Gastroesophageal sphincter (tissue), 3 donors: ENCODE data around the gene MYLK4.

Experiments used
- EP300 ChIP-seq: sonication (generic); formaldehyde crosslinking; IDR thresholded peaks from one replicate; pipeline ENCODE4 v1.6.1; 2017; ENCODE audit warnings: antibody characterized with exemption, mild to moderate bottlenecking
- POLR2A ChIP-seq, 2 donors: fragments of 450-650 bp; IDR thresholded peaks; one replicate each; pipeline ENCODE4 v1.6.1; 2017; ENCODE audit warnings: antibody characterized with exemption in 2 of 2, mild to moderate bottlenecking in 2 of 2, moderate library complexity in 1 of 2
- TF ChIP-seq, protein P1 (sequence below), 4 experiments: fragments of 200-600 bp in 2 of 4; fragments of 450-650 bp in 2 of 4; sonication (generic) in 1 of 4; IDR thresholded peaks; one replicate each; pipeline ENCODE4 v1.5.1; 2017 to 2019; ENCODE audit warnings: antibody characterized with exemption in 4 of 4, mild to moderate bottlenecking in 2 of 4, moderate library complexity in 2 of 4

DNA sequence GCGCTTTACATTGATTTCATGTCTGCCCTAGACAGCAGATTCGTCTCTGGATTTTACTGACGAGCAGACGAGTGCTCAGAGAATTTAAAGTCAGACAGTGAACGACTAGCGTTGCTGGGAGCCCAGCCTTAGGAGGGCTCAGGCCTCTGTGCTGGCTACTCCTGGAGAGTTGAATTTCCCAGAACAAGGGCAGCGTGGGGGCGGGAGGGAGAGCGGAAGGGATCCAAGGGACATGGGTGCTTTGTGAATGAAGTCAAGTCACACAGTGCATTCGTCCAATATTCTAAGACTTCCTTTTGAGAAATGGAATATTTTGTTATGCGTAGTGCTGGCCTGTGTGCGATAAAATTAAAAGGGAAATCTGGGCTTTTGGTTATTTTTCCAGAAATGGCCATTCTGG, 126.5 kb downstream of the MYLK4 start:
- TF ChIP-seq POLR2A (IDR thresholded peaks at IDR 0.05) (no peak), EP300 (no peak)
- TF ChIP-seq, protein P1, sequence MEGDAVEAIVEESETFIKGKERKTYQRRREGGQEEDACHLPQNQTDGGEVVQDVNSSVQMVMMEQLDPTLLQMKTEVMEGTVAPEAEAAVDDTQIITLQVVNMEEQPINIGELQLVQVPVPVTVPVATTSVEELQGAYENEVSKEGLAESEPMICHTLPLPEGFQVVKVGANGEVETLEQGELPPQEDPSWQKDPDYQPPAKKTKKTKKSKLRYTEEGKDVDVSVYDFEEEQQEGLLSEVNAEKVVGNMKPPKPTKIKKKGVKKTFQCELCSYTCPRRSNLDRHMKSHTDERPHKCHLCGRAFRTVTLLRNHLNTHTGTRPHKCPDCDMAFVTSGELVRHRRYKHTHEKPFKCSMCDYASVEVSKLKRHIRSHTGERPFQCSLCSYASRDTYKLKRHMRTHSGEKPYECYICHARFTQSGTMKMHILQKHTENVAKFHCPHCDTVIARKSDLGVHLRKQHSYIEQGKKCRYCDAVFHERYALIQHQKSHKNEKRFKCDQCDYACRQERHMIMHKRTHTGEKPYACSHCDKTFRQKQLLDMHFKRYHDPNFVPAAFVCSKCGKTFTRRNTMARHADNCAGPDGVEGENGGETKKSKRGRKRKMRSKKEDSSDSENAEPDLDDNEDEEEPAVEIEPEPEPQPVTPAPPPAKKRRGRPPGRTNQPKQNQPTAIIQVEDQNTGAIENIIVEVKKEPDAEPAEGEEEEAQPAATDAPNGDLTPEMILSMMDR (IDR thresholded peaks at IDR 0.05) = no peak
